Body of pancreas (tissue), 4 donors: Measurements from ENCODE around the gene RPS29. TPM values are rescaled to one million over a fixed set of nuclear protein-coding genes. Genes with fewer than 3 reads are reported as not detected.

Source experiments
- ATAC-seq: fragments of 150-250 bp; one replicate; pipeline ENCODE4 v1.9.1; 2016
- DNase-seq, 4 donors: peaks; one replicate each; pipeline ENCODE4 v3.0.0-alpha.2; 2019
- H3K27ac ChIP-seq, 4 donors: fragments of 200-600 bp; sonication (generic); 1 replicate in 3 of 4; 2 replicates in 1 of 4; pipeline versions ENCODE4 v1.5.1 to v1.6.1; 2016 to 2019; ENCODE audit warnings: mild to moderate bottlenecking in 1 of 4, mixed read lengths in 1 of 4, moderate library complexity in 1 of 4
- H3K27me3 ChIP-seq, 2 donors: fragments of 200-600 bp; sonication (generic); one replicate each; pipeline ENCODE4 v1.6.0; 2016; ENCODE audit warnings: mild to moderate bottlenecking in 1 of 2
- H3K36me3 ChIP-seq, 2 donors: fragments of 200-600 bp; sonication (generic); replicated peaks in 1 of 2; 2 replicates each; pipeline ENCODE4 v1.5.1; 2016; ENCODE audit warnings: low read depth in 2 of 2; ENCODE audit not compliant: insufficient read depth in 1 of 2
- H3K4me1 ChIP-seq: fragments of 200-600 bp; sonication (generic); one replicate; pipeline ENCODE4 v1.6.0; 2016
- H3K4me3 ChIP-seq, 2 donors: fragments of 200-600 bp; sonication (generic); 1 replicate in 1 of 2; 2 replicates in 1 of 2; pipeline ENCODE4 v1.5.1; 2016 to 2019
- H3K9me3 ChIP-seq, 3 donors: fragments of 200-600 bp; sonication (generic); 1 replicate in 2 of 3; 2 replicates in 1 of 3; pipeline ENCODE4 v1.5.1; 2016
- POLR2A ChIP-seq, 3 donors: fragments of 450-650 bp; IDR thresholded peaks; one replicate each; pipeline ENCODE4 v1.6.1; 2016; ENCODE audit warnings: antibody characterized with exemption in 3 of 3, mild to moderate bottlenecking in 2 of 3
- WGBS, 2 donors: methylation state at CpG; one replicate each; pipeline ENCODE4 v1.1.5; 2017; 5-methylcytosine and 5-hydroxymethylcytosine counted together
- intact Hi-C: fragments of 100-400 bp; cut with DNase I; formaldehyde crosslinking; loops from one replicate; pipeline ENCODE4 v1.15.1; 2023
- total RNA-seq, 2 donors: library from RNA; depleted of rRNA; stranded (reverse); fragments of >200 nt; gene quantifications; one replicate each; pipeline ENCODE4 v1.1.0, GENCODE V29; 2016
- TF ChIP-seq, protein P1 (sequence below), 7 experiments: fragments of 450-650 bp in 4 of 7; fragments of 200-600 bp in 3 of 7; sonication (generic) in 3 of 7; IDR thresholded peaks; one replicate each; pipeline ENCODE4 v1.5.1; 2016 to 2019; ENCODE audit warnings: antibody characterized with exemption in 7 of 7

The RPS29 gene
- total RNA-seq, 2 donors from 2014 or later, result 1,265 to 2,856 TPM

DNA sequence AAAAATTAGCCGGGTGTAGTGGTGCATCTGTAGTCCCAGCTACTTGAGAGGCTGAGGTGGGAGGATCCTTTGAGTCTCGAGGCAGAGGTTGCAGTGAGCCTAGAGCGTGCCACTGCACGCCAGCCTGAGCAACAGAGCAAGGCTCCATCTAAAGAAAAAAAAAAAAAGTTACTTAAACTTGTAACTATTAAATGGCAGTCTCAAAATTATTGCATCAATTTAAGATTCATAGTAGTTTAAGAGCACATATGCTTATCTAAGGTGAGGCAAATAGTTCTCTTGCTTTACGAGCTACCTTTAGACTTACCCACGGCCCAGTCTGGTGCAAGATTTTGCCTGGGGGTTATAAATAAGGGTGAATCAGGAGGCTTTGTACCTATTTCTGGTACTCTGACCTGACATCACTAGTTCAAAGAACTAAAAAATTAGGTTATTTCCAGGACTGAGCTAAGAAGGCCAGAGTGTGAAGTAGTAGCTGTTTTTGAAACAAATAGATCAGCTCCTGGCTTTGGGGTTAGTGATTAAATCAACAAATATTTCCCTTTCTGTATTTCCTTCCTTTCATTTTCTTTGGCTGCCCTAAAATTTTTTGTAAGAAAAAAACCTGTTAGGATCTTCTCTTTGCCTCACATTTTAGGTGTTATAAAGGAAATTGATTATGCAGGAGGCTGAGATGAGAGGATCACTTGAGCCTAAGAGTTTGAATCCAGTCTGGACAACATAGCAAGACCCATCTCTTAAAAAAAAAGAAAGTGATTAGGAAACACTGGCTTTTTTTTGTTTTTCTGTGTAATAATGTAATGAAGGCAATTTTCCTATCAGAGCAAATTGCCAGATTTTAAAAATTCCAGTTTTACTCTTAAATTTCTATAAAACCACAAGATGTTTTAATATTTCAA, 38.0 kb upstream of the RPS29 start:
- TF ChIP-seq POLR2A (IDR thresholded peaks at IDR 0.05), result no peak
- TF ChIP-seq, protein P1, sequence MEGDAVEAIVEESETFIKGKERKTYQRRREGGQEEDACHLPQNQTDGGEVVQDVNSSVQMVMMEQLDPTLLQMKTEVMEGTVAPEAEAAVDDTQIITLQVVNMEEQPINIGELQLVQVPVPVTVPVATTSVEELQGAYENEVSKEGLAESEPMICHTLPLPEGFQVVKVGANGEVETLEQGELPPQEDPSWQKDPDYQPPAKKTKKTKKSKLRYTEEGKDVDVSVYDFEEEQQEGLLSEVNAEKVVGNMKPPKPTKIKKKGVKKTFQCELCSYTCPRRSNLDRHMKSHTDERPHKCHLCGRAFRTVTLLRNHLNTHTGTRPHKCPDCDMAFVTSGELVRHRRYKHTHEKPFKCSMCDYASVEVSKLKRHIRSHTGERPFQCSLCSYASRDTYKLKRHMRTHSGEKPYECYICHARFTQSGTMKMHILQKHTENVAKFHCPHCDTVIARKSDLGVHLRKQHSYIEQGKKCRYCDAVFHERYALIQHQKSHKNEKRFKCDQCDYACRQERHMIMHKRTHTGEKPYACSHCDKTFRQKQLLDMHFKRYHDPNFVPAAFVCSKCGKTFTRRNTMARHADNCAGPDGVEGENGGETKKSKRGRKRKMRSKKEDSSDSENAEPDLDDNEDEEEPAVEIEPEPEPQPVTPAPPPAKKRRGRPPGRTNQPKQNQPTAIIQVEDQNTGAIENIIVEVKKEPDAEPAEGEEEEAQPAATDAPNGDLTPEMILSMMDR (IDR thresholded peaks at IDR 0.05), result no peak
- ATAC-seq, result no peak
- Histone ChIP-seq H3K36me3 (no peaks in the 10 kb centered on the region), H3K4me1 (peaks cover 29% of the 10 kb centered on the region), H3K9me3 (no peaks in the 10 kb centered on the region), H3K27me3 (no peaks in the 10 kb centered on the region), H3K4me3 (no peak overlapping the region), H3K27ac (peak overlapping the region in 1 of 4 donors; percentile 47)
- DNase-seq, result no peak
- WGBS, 2 donors, result 30 to 40% methylated on average over 6 of the region's 6 CpGs
- intact Hi-C loops, result no loop called here

DNA sequence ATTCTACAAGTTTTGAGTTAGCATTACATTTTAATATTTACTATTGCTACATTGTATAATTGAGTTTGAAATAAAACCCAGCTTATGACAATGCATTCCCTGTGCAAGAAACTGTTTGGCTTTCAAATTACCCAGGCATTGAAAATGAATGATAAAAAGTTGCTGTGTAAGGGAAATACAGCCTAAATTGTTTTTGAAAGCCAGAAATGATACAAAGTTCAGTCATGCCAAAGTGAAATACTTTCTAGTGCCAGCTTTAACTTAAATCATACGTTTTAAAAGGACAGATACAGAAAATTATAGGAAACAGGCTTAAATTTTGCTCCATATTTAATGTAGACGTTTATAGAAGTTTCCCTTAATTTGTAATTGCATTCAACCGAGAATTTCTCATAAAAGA, 37.2 kb upstream of the RPS29 start:
- intact Hi-C loops, result no loop called here
- Histone ChIP-seq H3K36me3 (peaks cover 0 to 3% of the 10 kb centered on the region in 2 donors), H3K27me3 (no peaks in the 10 kb centered on the region), H3K27ac (peak overlapping the region in 1 of 4 donors; percentile 47), H3K4me1 (peaks cover 34% of the 10 kb centered on the region), H3K9me3 (no peaks in the 10 kb centered on the region), H3K4me3 (peak overlapping the region in 1 of 2 donors; percentile 14)
- 21 to 41% methylated on average over 3 of the region's 3 CpGs for WGBS, 2 donors
- TF ChIP-seq, protein P1 (IDR thresholded peaks at IDR 0.05), result no peak
- no peak for TF ChIP-seq POLR2A (IDR thresholded peaks at IDR 0.05)
- ATAC-seq (no peak), DNase-seq (no peak)

DNA sequence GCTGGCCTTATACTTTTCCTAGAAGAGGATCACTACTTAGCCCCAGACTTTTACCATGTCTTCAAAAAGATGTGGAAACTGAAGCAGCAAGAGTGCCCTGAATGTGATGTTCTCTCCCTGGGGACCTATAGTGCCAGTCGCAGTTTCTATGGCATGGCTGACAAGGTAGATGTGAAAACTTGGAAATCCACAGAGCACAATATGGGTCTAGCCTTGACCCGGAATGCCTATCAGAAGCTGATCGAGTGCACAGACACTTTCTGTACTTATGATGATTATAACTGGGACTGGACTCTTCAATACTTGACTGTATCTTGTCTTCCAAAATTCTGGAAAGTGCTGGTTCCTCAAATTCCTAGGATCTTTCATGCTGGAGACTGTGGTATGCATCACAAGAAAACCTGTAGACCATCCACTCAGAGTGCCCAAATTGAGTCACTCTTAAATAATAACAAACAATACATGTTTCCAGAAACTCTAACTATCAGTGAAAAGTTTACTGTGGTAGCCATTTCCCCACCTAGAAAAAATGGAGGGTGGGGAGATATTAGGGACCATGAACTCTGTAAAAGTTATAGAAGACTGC, 35.9 kb upstream of the RPS29 start:
- Histone ChIP-seq H3K27ac (peak overlapping the region in 3 of 4 donors; percentile 83 to 98 (median 98)), H3K36me3 (peaks cover 0 to 6% of the 10 kb centered on the region in 2 donors), H3K4me1 (peaks cover 43% of the 10 kb centered on the region), H3K9me3 (no peaks in the 10 kb centered on the region), H3K27me3 (no peaks in the 10 kb centered on the region), H3K4me3 (peak overlapping the region; percentile 66 to 77)
- DNase-seq, result no peak
- 30 to 37% methylated on average over 3 of the region's 3 CpGs for whole genome bisulfite sequencing, 2 donors
- intact Hi-C loops, result no loop called here
- no peak for ATAC-seq
- no peak for TF ChIP-seq POLR2A (IDR thresholded peaks at IDR 0.05)
- TF ChIP-seq, protein P1 (IDR thresholded peaks at IDR 0.05), result no peak

DNA sequence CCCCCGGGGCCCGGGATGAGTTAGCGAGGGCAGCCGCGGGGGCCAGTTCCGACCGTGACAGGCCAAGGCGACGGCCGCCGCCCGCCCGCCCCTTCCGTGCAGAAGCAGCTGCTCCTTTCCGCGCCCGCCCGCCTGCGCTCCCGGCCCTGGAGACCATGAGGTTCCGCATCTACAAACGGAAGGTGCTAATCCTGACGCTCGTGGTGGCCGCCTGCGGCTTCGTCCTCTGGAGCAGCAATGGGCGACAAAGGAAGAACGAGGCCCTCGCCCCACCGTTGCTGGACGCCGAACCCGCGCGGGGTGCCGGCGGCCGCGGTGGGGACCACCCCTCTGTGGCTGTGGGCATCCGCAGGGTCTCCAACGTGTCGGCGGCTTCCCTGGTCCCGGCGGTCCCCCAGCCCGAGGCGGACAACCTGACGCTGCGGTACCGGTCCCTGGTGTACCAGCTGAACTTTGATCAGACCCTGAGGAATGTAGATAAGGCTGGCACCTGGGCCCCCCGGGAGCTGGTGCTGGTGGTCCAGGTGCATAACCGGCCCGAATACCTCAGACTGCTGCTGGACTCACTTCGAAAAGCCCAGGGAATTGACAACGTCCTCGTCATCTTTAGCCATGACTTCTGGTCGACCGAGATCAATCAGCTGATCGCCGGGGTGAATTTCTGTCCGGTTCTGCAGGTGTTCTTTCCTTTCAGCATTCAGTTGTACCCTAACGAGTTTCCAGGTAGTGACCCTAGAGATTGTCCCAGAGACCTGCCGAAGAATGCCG, 35.1 kb upstream of the RPS29 start:
- Histone ChIP-seq H3K9me3 (no peaks in the 10 kb centered on the region), H3K4me1 (peaks cover 43% of the 10 kb centered on the region), H3K36me3 (peaks cover 0 to 6% of the 10 kb centered on the region in 2 donors), H3K27me3 (no peaks in the 10 kb centered on the region), H3K27ac (peak overlapping the region; percentile 55 to 98 (median 90)), H3K4me3 (peak overlapping the region; percentile 66 to 77)
- DNase-seq (peak; percentile 59 to 75 (median 66)), ATAC-seq (peak; percentile 43)
- WGBS, 2 donors, result 2 to 8% methylated on average over 8 to 52 of the region's 65 CpGs
- intact Hi-C loops, result no loop called here
- TF ChIP-seq POLR2A (IDR thresholded peaks at IDR 0.05), result no peak
- TF ChIP-seq, protein P1 (IDR thresholded peaks at IDR 0.05), result peak in 1 of 7 experiments; percentile 1
